B cell (primary cell): ENCODE data around the gene PGM1. TPM values are rescaled to one million over a fixed set of nuclear protein-coding genes. Genes with fewer than 3 reads are reported as not detected.

Experiments
- ATAC-seq: fragments of 200-7000 bp; cut with Tn5 transposase; one replicate; pipeline ENCODE4 v1.10.0; 2021; ENCODE audit warnings: low read depth, mild to moderate bottlenecking, moderate number of reproducible peaks, moderate library complexity
- CTCF ChIA-PET: fragments of 350-600 bp; sonication (Branson Sonifier 250); formaldehyde crosslinking; loops from one replicate; lab custom pipeline; 2021; ENCODE audit warnings: antibody characterized with exemption, inconsistent platforms; lab: Charles Lee
- POLR2A ChIA-PET: fragments of 350-600 bp; sonication (Branson Sonifier 250); formaldehyde crosslinking; loops from one replicate; lab custom pipeline; 2021; ENCODE audit warnings: antibody characterized with exemption; lab: Charles Lee
- DNase-seq: peaks from one replicate; pipeline ENCODE4 v3.0.0; 2013
- H2AFZ ChIP-seq: 2 replicates; pipeline ENCODE4 v1.6.1; 2012; ENCODE audit warnings: mild to moderate bottlenecking, low read depth, low read length; ENCODE audit not compliant: insufficient read depth, poor library complexity, severe bottlenecking
- H3K27ac ChIP-seq, 2 donors: 1 replicate in 1 of 2; 2 replicates in 1 of 2; pipeline ENCODE4 v1.5.1; 2012 to 2013; ENCODE audit warnings: low read length in 2 of 2, mild to moderate bottlenecking in 2 of 2, moderate library complexity in 1 of 2
- H3K27me3 ChIP-seq, 4 experiments: fragments of 200-600 bp in 1 of 4; sonication (generic) in 1 of 4; replicated peaks in 1 of 4; 1 replicate in 2 of 4; 2 replicates in 2 of 4; pipeline versions ENCODE4 v1.6.1 to v1.7.0; 2013 to 2016; ENCODE audit warnings: low read length in 3 of 4, mild to moderate bottlenecking in 2 of 4, mixed read lengths in 1 of 4, moderate library complexity in 1 of 4; ENCODE audit not compliant: insufficient read depth in 4 of 4, control insufficient read depth in 3 of 4; ENCODE audit errors: control extremely low read depth in 1 of 4
- H3K36me3 ChIP-seq, 2 experiments: replicated peaks in 1 of 2; 1 replicate in 1 of 2; 2 replicates in 1 of 2; pipeline versions ENCODE4 v1.6.1 to v1.7.1; 2013; ENCODE audit warnings: low read length in 1 of 2; ENCODE audit not compliant: insufficient read depth in 2 of 2, control insufficient read depth in 1 of 2; ENCODE audit errors: control extremely low read depth in 1 of 2, extremely low read depth in 1 of 2
- H3K4me1 ChIP-seq, 2 donors: fragments of 200-600 bp in 1 of 2; sonication (generic) in 1 of 2; 1 replicate in 1 of 2; 2 replicates in 1 of 2; pipeline versions ENCODE4 v1.5.1 to v1.6.1; 2013 to 2017; ENCODE audit warnings: low read length in 2 of 2; ENCODE audit not compliant: control insufficient read depth in 2 of 2, insufficient read depth in 2 of 2
- H3K4me2 ChIP-seq: replicated peaks from 2 replicates; pipeline ENCODE3; 2012; ENCODE audit warnings: mild to moderate bottlenecking, low read depth, low read length; ENCODE audit not compliant: poor library complexity, severe bottlenecking
- H3K4me3 ChIP-seq, 5 experiments: fragments of 200-600 bp in 1 of 5; sonication (generic) in 1 of 5; 1 replicate in 3 of 5; 2 replicates in 2 of 5; pipeline versions ENCODE4 v1.5.1 to v1.7.0; 2011 to 2016; ENCODE audit warnings: low read length in 4 of 5, mild to moderate bottlenecking in 4 of 5, low read depth in 2 of 5, control low read depth in 1 of 5, moderate library complexity in 1 of 5; ENCODE audit not compliant: insufficient read depth in 1 of 5; ENCODE audit errors: control extremely low read depth in 1 of 5, extremely low read depth in 1 of 5
- H3K79me2 ChIP-seq: fragments of 200-600 bp; sonication (generic); one replicate; pipeline ENCODE4 v1.6.0; 2016; ENCODE audit warnings: low read length; ENCODE audit not compliant: control insufficient read depth, insufficient read depth
- H3K9ac ChIP-seq: fragments of 200-600 bp; sonication (generic); 2 replicates; pipeline ENCODE4 v1.6.1; 2017; ENCODE audit warnings: mild to moderate bottlenecking, low read length, moderate library complexity
- H3K9me3 ChIP-seq, 3 donors: one replicate each; pipeline versions ENCODE4 v1.6.1 to v1.7.1; 2013; ENCODE audit warnings: low read length in 2 of 3; ENCODE audit not compliant: control insufficient read depth in 2 of 3, insufficient read depth in 1 of 3; ENCODE audit errors: control extremely low read depth in 1 of 3
- H4K20me1 ChIP-seq: 2 replicates; pipeline ENCODE4 v1.6.0; 2012; ENCODE audit warnings: mild to moderate bottlenecking, low read length; ENCODE audit not compliant: insufficient read depth, control insufficient read depth, poor library complexity, severe bottlenecking
- H3K27ac Mint-ChIP-seq: one replicate; pipeline ENCODE4 v1.8.0; 2021; ENCODE audit warnings: mixed read lengths
- H3K27me3 Mint-ChIP-seq: one replicate; pipeline ENCODE4 v1.8.0; 2021; ENCODE audit warnings: mixed read lengths
- H3K4me1 Mint-ChIP-seq: one replicate; pipeline ENCODE4 v1.8.0; 2021; ENCODE audit warnings: mixed read lengths
- H3K4me3 Mint-ChIP-seq: one replicate; pipeline ENCODE4 v1.8.0; 2021; ENCODE audit warnings: mixed read lengths
- H3K9me3 Mint-ChIP-seq: one replicate; pipeline ENCODE4 v1.8.0; 2022; ENCODE audit warnings: mixed read lengths; ENCODE audit not compliant: insufficient read depth
- CTCF ChIP-seq: fragments of 200-600 bp; IDR thresholded peaks from one replicate; pipeline ENCODE4 v1.8.0; 2022; ENCODE audit warnings: antibody characterized with exemption, mild to moderate bottlenecking
- EZH2 ChIP-seq: IDR thresholded peaks from 2 replicates; pipeline ENCODE4 v1.6.1; 2012; ENCODE audit warnings: borderline replicate concordance, low read depth, mild to moderate bottlenecking, moderate library complexity, low read length; ENCODE audit not compliant: insufficient read depth, poor library complexity, severe bottlenecking
- WGBS: methylation state at CpG from one replicate; pipeline ENCODE4 v1.1.5; 2013; ENCODE audit warnings: missing lambda C conversion rate; ENCODE audit not compliant: insufficient coverage; 5-methylcytosine and 5-hydroxymethylcytosine counted together
- intact Hi-C: fragments of 100-400 bp; cut with micrococcal nuclease; formaldehyde crosslinking; loops from one replicate; pipeline ENCODE4 v1.10.0; 2022
- polyA plus RNA-seq: library from polyadenylated mRNA; depleted of rRNA; stranded (reverse); fragments of >200 nt; gene quantifications from 2 replicates; pipeline ENCODE4 v1.2.3, GENCODE V29; 2012
- total RNA-seq, 2 donors: library from RNA; stranded (reverse); fragments of 120-200 nt in 1 of 2; gene quantifications; 1 replicate in 1 of 2; 2 replicates in 1 of 2; pipeline versions ENCODE4 v1.2.3 to v1.2.4, GENCODE V29; 2013 to 2022

The PGM1 gene
- total and polyA plus RNA-seq, 2 donors (not counting 1 experiment from before 2014, with no cell fraction given): 4.2 to 13.2 TPM

DNA sequence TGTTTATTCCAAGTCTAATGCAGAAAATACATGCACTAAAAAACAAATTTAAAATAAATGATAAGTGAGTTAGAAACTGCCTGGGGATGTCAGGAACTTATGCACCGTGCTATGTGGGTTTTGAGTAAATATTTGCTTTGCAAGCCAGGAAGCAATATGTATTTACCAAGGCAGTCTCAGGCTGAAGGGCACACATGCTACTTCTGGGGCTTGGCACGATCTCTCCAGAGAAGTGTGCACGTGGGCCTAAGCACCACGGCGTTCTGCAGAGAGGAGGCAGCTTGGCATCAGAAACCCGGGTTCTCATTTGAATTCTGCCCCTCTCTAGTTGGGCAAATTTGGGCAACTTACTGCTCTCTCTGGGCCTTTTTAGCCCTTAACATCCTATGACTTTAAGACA is 108.0 kb downstream of the PGM1 start:
- Histone ChIP-seq H3K4me3 (no peak overlapping the region), H4K20me1 (no peaks in the 10 kb centered on the region), H2AFZ (no peak overlapping the region), H3K4me1 (no peaks in the 10 kb centered on the region), H3K9ac (no peak overlapping the region), H3K36me3 (no peaks in the 10 kb centered on the region), H3K4me2 (no peak overlapping the region), H3K79me2 (no peaks in the 10 kb centered on the region), H3K9me3 (no peaks in the 10 kb centered on the region), H3K27ac (no peak overlapping the region), H3K27me3 (no peaks in the 10 kb centered on the region)
- WGBS: 80% methylated on average over 6 of the region's 6 CpGs
- TF ChIP-seq CTCF (no peak), EZH2 (no peak)
- ChIA-PET POLR2A (no interaction called here), CTCF (interaction anchor here (1.0 to 1.5 kb wide), 2 partner anchors 9 kb away, joined by 3 to 9 read pairs; no protein-coding TSS in a partner anchor)
- Mint-ChIP-seq H3K27me3 (peaks cover 23% of the 10 kb centered on the region), H3K4me3 (no peak overlapping the region), H3K9me3 (no peaks in the 10 kb centered on the region), H3K27ac (no peak overlapping the region), H3K4me1 (no peaks in the 10 kb centered on the region)
- intact Hi-C loops: no loop called here
- no peak for ATAC-seq
- DNase-seq: no peak

DNA sequence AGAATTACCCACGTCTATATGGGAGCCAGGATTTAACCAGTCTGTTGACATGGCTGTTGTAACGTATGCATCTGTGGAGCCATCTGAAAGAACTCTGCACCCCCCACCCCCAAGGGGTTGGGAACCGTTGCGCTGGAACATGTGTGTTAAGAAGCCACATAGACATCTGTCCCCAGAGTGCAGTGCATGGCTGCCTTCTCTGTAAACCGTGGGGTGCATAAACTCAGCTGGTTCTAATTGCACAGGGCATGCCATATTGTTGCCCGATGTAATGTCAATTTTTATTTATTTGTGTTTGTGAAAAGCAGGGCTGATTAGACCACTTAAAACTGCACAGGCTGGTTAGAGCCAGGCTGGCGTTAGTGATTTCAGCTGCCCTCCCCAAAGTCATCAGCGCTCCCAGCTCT is 110.5 kb downstream of the PGM1 start:
- CTCF ChIA-PET: interaction anchor here (2.0 kb wide), 2 partner anchors 12 to 211 kb away, joined by 6 to 7 read pairs; no protein-coding TSS in a partner anchor

More for the DNA sequence above, 110.5 kb downstream of the PGM1 start:
- no peaks in the 10 kb centered on the region for H3K4me1 Mint-ChIP-seq
- intact Hi-C loops: no loop called here
- H3K27ac Mint-ChIP-seq: no peak overlapping the region
- 0% methylated on average over 3 of the region's 8 CpGs for WGBS
- H3K9ac ChIP-seq: no peak overlapping the region
- H3K36me3 ChIP-seq: no peaks in the 10 kb centered on the region
- H3K9me3 ChIP-seq: no peaks in the 10 kb centered on the region
- TF ChIP-seq CTCF: no peak
- TF ChIP-seq EZH2: no peak
- no peak overlapping the region for H3K4me3 Mint-ChIP-seq
- no peak overlapping the region for H3K4me3 ChIP-seq
- no peak overlapping the region for H3K27ac ChIP-seq
- H3K27me3 ChIP-seq: no peaks in the 10 kb centered on the region
- POLR2A ChIA-PET: no interaction called here
- no peak overlapping the region for H3K4me2 ChIP-seq
- H3K9me3 Mint-ChIP-seq: no peaks in the 10 kb centered on the region
- DNase-seq: no peak
- no peaks in the 10 kb centered on the region for H3K79me2 ChIP-seq
- H4K20me1 ChIP-seq: no peaks in the 10 kb centered on the region
- H3K4me1 ChIP-seq: no peaks in the 10 kb centered on the region
- H3K27me3 Mint-ChIP-seq: peaks cover 30% of the 10 kb centered on the region
- ATAC-seq: no peak
- no peak overlapping the region for H2AFZ ChIP-seq
